GM12878 (cell line): Measurements from ENCODE around the gene RPRD2. TPM values are rescaled to one million over a fixed set of nuclear protein-coding genes. Genes with fewer than 3 reads are reported as not detected.

Source experiments
- ATF7 ChIP-seq: fragments of 450-650 bp; IDR thresholded peaks from 2 replicates; pipeline ENCODE4 v1.6.1; 2016; ENCODE audit warnings: low read depth, mild to moderate bottlenecking
- CHD1 ChIP-seq: IDR thresholded peaks from 2 replicates; pipeline ENCODE4 v1.6.1; 2012; ENCODE audit warnings: low read depth, low read length, improper control_type of control experiment
- CHD2 ChIP-seq: IDR thresholded peaks from 2 replicates; pipeline ENCODE4 v1.6.1; 2011; ENCODE audit warnings: low read depth, low read length, improper control_type of control experiment, borderline replicate concordance
- CREB1 ChIP-seq: IDR thresholded peaks from 2 replicates; pipeline ENCODE4 v1.6.1; 2012; ENCODE audit warnings: low read depth, mild to moderate bottlenecking, inconsistent platforms
- CREM ChIP-seq: IDR thresholded peaks from 2 replicates; pipeline ENCODE4 v1.6.1; 2014; ENCODE audit warnings: antibody characterized with exemption, low read depth
- CTCF ChIP-seq, 3 experiments: IDR thresholded peaks in 2 of 3; conservative IDR thresholded peaks in 1 of 3; 2 replicates each; pipeline ENCODE4 v1.5.1; 2011; ENCODE audit warnings: low read depth in 3 of 3, low read length in 3 of 3, mild to moderate bottlenecking in 3 of 3, control low read depth in 2 of 3, moderate library complexity in 2 of 3, inconsistent platforms in 1 of 3, mixed read lengths in 1 of 3; ENCODE audit not compliant: control insufficient read depth in 2 of 3, insufficient read depth in 1 of 3; ENCODE audit errors: extremely low read depth in 1 of 3
- EP300 ChIP-seq, 2 experiments: fragments of 150-350 bp in 1 of 2; IDR thresholded peaks; 2 replicates each; pipeline ENCODE4 v1.6.1; 2011 to 2012; ENCODE audit warnings: low read depth in 2 of 2, low read length in 2 of 2, borderline replicate concordance in 1 of 2, improper control_type of control experiment in 1 of 2, inconsistent platforms in 1 of 2; ENCODE audit not compliant: control insufficient read depth in 1 of 2
- EZH2 ChIP-seq: IDR thresholded peaks from 2 replicates; pipeline ENCODE4 v1.6.1; 2012; ENCODE audit warnings: low read depth, mild to moderate bottlenecking, control low read depth, inconsistent platforms, low read length, borderline replicate concordance; ENCODE audit not compliant: control insufficient read depth
- HDGF ChIP-seq: fragments of 450-650 bp; IDR thresholded peaks from 2 replicates; pipeline ENCODE4 v1.6.1; 2016; ENCODE audit warnings: antibody characterized with exemption
- JUND ChIP-seq: IDR thresholded peaks from 2 replicates; pipeline ENCODE4 v1.6.1; 2012; ENCODE audit warnings: low read depth, mild to moderate bottlenecking, low read length, improper control_type of control experiment, moderate library complexity
- NFXL1 ChIP-seq: fragments of 450-650 bp; IDR thresholded peaks from 2 replicates; pipeline ENCODE4 v1.6.1; 2017; ENCODE audit warnings: antibody characterized with exemption, mild to moderate bottlenecking, borderline replicate concordance
- NFYB ChIP-seq: IDR thresholded peaks from 2 replicates; pipeline ENCODE4 v1.6.1; 2011; ENCODE audit warnings: low read depth, mild to moderate bottlenecking, low read length, improper control_type of control experiment, moderate library complexity; ENCODE audit not compliant: insufficient read depth
- RB1 ChIP-seq: fragments of 450-650 bp; formaldehyde crosslinking; IDR thresholded peaks from 2 replicates; pipeline ENCODE4 v1.6.1; 2017; ENCODE audit warnings: mild to moderate bottlenecking, borderline replicate concordance
- RCOR1 ChIP-seq: conservative IDR thresholded peaks from 2 replicates; pipeline ENCODE4 v1.6.1; 2012; ENCODE audit warnings: low read depth, low read length, improper control_type of control experiment
- SIX5 ChIP-seq: IDR thresholded peaks from 2 replicates; pipeline ENCODE4 v1.6.1; 2011; ENCODE audit warnings: mild to moderate bottlenecking, low read depth, low read length, moderate library complexity; ENCODE audit not compliant: severe bottlenecking
- ZBTB11 ChIP-seq: fragments of 450-650 bp; formaldehyde crosslinking; IDR thresholded peaks from 2 replicates; pipeline ENCODE4 v1.5.0; 2022; ENCODE audit warnings: mild to moderate bottlenecking, missing genetic modification characterization
- ZNF217 ChIP-seq: fragments of 450-650 bp; IDR thresholded peaks from 2 replicates; pipeline ENCODE4 v1.6.1; 2017; ENCODE audit warnings: antibody characterized with exemption, mild to moderate bottlenecking
- ZZZ3 ChIP-seq: IDR thresholded peaks from 2 replicates; pipeline ENCODE4 v1.6.1; 2011; ENCODE audit warnings: low read depth; ENCODE audit not compliant: control insufficient read depth, insufficient read length
- polyA plus RNA-seq, 11 experiments: library from polyadenylated mRNA; depleted of rRNA in 4 of 11; unstranded in 6 of 11; stranded (reverse) in 5 of 11; fragments of >200 nt; fragmentation: Nextera tagmentation in 4 of 11; fragmentation: Illumina TruSeq in 1 of 11; extraction: Ambion mirVana in 4 of 11; extraction: Trizol in 1 of 11; gene quantifications; 1 replicate in 1 of 11; 2 replicates in 10 of 11; pipeline versions ENCODE4 v1.2.1 to v1.2.3, GENCODE V29; 2011 to 2016; ENCODE audit warnings: inconsistent platforms in 2 of 11, missing spikeins in 2 of 11, low read depth in 1 of 11
- total RNA-seq, 4 experiments: library from RNA; depleted of rRNA in 3 of 4; stranded (reverse); fragments of >200 nt in 3 of 4; fragmentation: Illumina TruSeq in 1 of 4; extraction: Trizol in 1 of 4; gene quantifications; 2 replicates each; pipeline versions ENCODE4 v1.2.1 to v1.2.3, GENCODE V29; 2013 to 2021
- TF ChIP-seq, protein P1 (sequence below): fragments of 450-650 bp; IDR thresholded peaks from 2 replicates; pipeline ENCODE4 v1.6.1; 2017; ENCODE audit warnings: borderline replicate concordance
- TF ChIP-seq, protein P2 (sequence below): IDR thresholded peaks from 2 replicates; pipeline ENCODE4 v1.6.1; 2011; ENCODE audit warnings: borderline replicate concordance, low read depth, mild to moderate bottlenecking, moderate library complexity, low read length; ENCODE audit not compliant: insufficient read depth, poor library complexity, severe bottlenecking

RPRD2 gene
- total and polyA plus RNA-seq, 10 of the 15 experiments (the other 5 are each of a cell fraction or from before 2014, with no cell fraction given): 1.9 to 24.8 (median 13.3) TPM

DNA sequence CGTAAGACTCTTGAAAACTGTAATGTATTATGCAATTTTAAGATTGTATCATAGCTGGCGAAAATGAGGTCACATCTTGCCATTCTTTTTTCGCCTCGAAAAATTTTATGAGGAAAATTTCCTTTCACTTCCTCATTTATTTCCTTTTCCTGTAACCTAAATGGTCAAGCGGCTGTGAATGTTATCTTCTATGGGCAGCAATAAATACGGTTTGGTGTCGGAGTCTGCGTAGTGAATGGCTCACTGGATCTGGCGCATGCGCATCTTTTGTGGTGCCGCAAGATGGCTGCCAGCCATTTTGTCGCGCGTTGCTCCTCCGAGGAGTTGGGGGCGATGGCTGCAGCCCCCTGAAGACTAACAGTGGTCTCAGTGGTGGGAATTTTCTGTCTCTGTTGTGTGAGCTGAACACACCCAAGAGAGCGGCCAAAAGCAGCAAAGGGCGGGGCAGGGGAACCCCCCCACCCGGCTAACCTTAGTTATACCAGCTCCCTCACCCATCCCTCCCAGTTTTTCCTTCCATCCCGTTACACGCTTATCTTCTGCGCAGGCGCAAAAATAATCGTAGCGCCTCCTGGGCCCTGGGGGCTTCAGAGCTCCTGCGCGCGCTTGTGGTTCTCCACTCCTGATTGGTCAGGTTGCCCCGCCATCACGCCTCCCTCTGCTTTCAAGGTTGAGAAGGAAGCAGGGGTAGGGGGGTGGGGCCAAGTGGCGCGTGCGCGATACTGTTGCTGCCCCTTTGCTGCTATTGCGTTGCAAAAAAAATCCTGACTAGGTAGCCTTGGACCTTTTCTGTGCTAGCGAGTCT, at the start of gene RPRD2 (continued):
- TF ChIP-seq, protein P1, sequence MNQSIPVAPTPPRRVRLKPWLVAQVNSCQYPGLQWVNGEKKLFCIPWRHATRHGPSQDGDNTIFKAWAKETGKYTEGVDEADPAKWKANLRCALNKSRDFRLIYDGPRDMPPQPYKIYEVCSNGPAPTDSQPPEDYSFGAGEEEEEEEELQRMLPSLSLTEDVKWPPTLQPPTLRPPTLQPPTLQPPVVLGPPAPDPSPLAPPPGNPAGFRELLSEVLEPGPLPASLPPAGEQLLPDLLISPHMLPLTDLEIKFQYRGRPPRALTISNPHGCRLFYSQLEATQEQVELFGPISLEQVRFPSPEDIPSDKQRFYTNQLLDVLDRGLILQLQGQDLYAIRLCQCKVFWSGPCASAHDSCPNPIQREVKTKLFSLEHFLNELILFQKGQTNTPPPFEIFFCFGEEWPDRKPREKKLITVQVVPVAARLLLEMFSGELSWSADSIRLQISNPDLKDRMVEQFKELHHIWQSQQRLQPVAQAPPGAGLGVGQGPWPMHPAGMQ: no peak
- TF ChIP-seq ZBTB11 (CRISPR knock-in tag) (no peak), EZH2 (no peak), CREB1 (peak; percentile 90), NFYB (peak; percentile 74; the same call in 1 of the 2 replicates), RCOR1 (0 out of 2 replicates have a peak, but pooled peaks have one; percentile 85), CTCF (IDR thresholded peaks at IDR 0.05 in 2 of 3, conservative IDR thresholded peaks at IDR 0.05 in 1 of 3; ENCODE audit: control insufficient read depth in 2 of 3, extremely low read depth in 1 of 3, insufficient read depth in 1 of 3, low read depth in 3 of 3, low read length in 3 of 3) (no peak), SIX5 (no peak), ZNF217 (no peak), RB1 (peak; percentile 83; the same call in 1 of the 2 replicates), CHD2 (peak; percentile 43; the same call in 1 of the 2 replicates), NFXL1 (no peak), ATF7 (peak; percentile 79), CHD1 (no peak), EP300 (IDR thresholded peaks at IDR 0.05; ENCODE audit: borderline replicate concordance in 1 of 2, control insufficient read depth in 1 of 2, low read depth in 2 of 2, low read length in 2 of 2) (no peak), JUND (no peak), CREM (peak; percentile 64), ZZZ3 (no peak), HDGF (peak; percentile 84; the same call in 1 of the 2 replicates)
- TF ChIP-seq, protein P2, sequence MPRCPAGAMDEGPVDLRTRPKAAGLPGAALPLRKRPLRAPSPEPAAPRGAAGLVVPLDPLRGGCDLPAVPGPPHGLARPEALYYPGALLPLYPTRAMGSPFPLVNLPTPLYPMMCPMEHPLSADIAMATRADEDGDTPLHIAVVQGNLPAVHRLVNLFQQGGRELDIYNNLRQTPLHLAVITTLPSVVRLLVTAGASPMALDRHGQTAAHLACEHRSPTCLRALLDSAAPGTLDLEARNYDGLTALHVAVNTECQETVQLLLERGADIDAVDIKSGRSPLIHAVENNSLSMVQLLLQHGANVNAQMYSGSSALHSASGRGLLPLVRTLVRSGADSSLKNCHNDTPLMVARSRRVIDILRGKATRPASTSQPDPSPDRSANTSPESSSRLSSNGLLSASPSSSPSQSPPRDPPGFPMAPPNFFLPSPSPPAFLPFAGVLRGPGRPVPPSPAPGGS: no peak
